Breast epithelium (tissue), 3 donors: ENCODE data around the gene CCL26.

Experiments used
- CTCF ChIP-seq, 3 donors: fragments of 450-650 bp; IDR thresholded peaks; one replicate each; pipeline ENCODE4 v1.5.1; 2016 to 2017; ENCODE audit warnings: antibody characterized with exemption in 3 of 3, mild to moderate bottlenecking in 3 of 3, moderate library complexity in 3 of 3
- POLR2A ChIP-seq: fragments of 450-650 bp; IDR thresholded peaks from one replicate; pipeline ENCODE4 v1.6.1; 2016; ENCODE audit warnings: antibody characterized with exemption, mild to moderate bottlenecking, moderate library complexity

- TF ChIP-seq CTCF (IDR thresholded peaks at IDR 0.05) = peak in 1 of 3 donors; percentile 17
- TF ChIP-seq POLR2A = no peak
Measured at GRCh38 chr7:75756991-75757676, 14.9 kb downstream of the CCL26 start.
